ENCODE measurements around the gene MOSPD2.

- no peak for TF ChIP-seq CTCF (IDR thresholded peaks at IDR 0.05)
- TF ChIP-seq POLR2A (IDR thresholded peaks at IDR 0.05), result no peak
Observed at GRCh38 chrX:14941301-14941700, 68.1 kb downstream of the MOSPD2 start.

Data from transverse colon (tissue), 3 donors.